Naive thymus-derived CD4-positive, alpha-beta T cell (primary cell): ENCODE data around the gene SLC2A13. TPM values are rescaled to one million over a fixed set of nuclear protein-coding genes. Genes with fewer than 3 reads are reported as not detected.

ENCODE experiments used
- ATAC-seq: fragments of 150-1000 bp; cut with Tn5 transposase; 2 replicates; pipeline ENCODE4 v1.10.0; 2021; ENCODE audit warnings: mild to moderate bottlenecking, moderate library complexity
- CTCF ChIA-PET: fragments of 350-600 bp; sonication (Branson Sonifier 250); formaldehyde crosslinking; loops from one replicate; lab custom pipeline; 2021; ENCODE audit warnings: antibody characterized with exemption; lab: Charles Lee
- POLR2A ChIA-PET: fragments of 350-600 bp; sonication (Branson Sonifier 250); formaldehyde crosslinking; loops from one replicate; lab custom pipeline; 2021; ENCODE audit warnings: antibody characterized with exemption, inconsistent platforms; lab: Charles Lee
- DNase-seq, 9 donors: peaks; one replicate each; pipeline versions ENCODE4 v3.0.0 to v3.0.0-alpha.2; 2020 to 2022; ENCODE audit warnings: mixed read lengths in 1 of 9
- H3K27ac ChIP-seq: one replicate; pipeline ENCODE4 v1.7.0; 2013; ENCODE audit warnings: mild to moderate bottlenecking, low read depth, low read length, moderate library complexity
- H3K27me3 ChIP-seq, 2 donors: one replicate each; pipeline ENCODE4 v1.7.0; 2013; ENCODE audit warnings: low read length in 2 of 2, mild to moderate bottlenecking in 2 of 2, moderate library complexity in 2 of 2; ENCODE audit not compliant: control insufficient read depth in 2 of 2, insufficient read depth in 2 of 2
- H3K36me3 ChIP-seq, 3 experiments: 1 replicate in 2 of 3; 2 replicates in 1 of 3; pipeline ENCODE4 v1.7.0; 2013; ENCODE audit warnings: low read length in 3 of 3, mild to moderate bottlenecking in 3 of 3, moderate library complexity in 1 of 3; ENCODE audit not compliant: insufficient read depth in 3 of 3, control insufficient read depth in 2 of 3
- H3K4me1 ChIP-seq, 2 donors: one replicate each; pipeline ENCODE4 v1.7.0; 2013; ENCODE audit warnings: low read length in 2 of 2, mild to moderate bottlenecking in 2 of 2, moderate library complexity in 1 of 2; ENCODE audit not compliant: control insufficient read depth in 2 of 2, insufficient read depth in 2 of 2
- H3K4me3 ChIP-seq: 2 replicates; pipeline ENCODE4 v1.7.0; 2013; ENCODE audit warnings: mild to moderate bottlenecking, low read length
- H3K9me3 ChIP-seq, 3 experiments: 1 replicate in 2 of 3; 2 replicates in 1 of 3; pipeline ENCODE4 v1.7.0; 2013; ENCODE audit warnings: low read length in 3 of 3; ENCODE audit not compliant: control insufficient read depth in 2 of 3
- H3K27ac Mint-ChIP-seq, 9 donors: one replicate each; pipeline ENCODE4 v1.8.0; 2020 to 2022; ENCODE audit warnings: mixed read lengths in 9 of 9, mild to moderate bottlenecking in 8 of 9, moderate library complexity in 5 of 9, inconsistent platforms in 2 of 9
- H3K27me3 Mint-ChIP-seq, 5 donors: one replicate each; pipeline ENCODE4 v1.8.0; 2021 to 2022; ENCODE audit warnings: mixed read lengths in 5 of 5, mild to moderate bottlenecking in 1 of 5
- H3K36me3 Mint-ChIP-seq, 5 donors: one replicate each; pipeline ENCODE4 v1.8.0; 2020 to 2022; ENCODE audit warnings: mixed read lengths in 5 of 5, mild to moderate bottlenecking in 3 of 5, inconsistent platforms in 1 of 5
- H3K4me1 Mint-ChIP-seq, 7 donors: one replicate each; pipeline ENCODE4 v1.8.0; 2020 to 2022; ENCODE audit warnings: mixed read lengths in 7 of 7, mild to moderate bottlenecking in 3 of 7, inconsistent platforms in 1 of 7
- H3K4me3 Mint-ChIP-seq, 10 donors: one replicate each; pipeline ENCODE4 v1.8.0; 2020 to 2022; ENCODE audit warnings: mild to moderate bottlenecking in 10 of 10, mixed read lengths in 10 of 10, moderate library complexity in 6 of 10, inconsistent platforms in 2 of 10
- H3K9me3 Mint-ChIP-seq, 11 donors: one replicate each; pipeline ENCODE4 v1.8.0; 2020 to 2022; ENCODE audit warnings: mixed read lengths in 11 of 11, mild to moderate bottlenecking in 4 of 11, inconsistent platforms in 1 of 11, moderate library complexity in 1 of 11
- intact Hi-C, 2 donors: fragments of 100-400 bp; cut with micrococcal nuclease; formaldehyde crosslinking; loops; one replicate each; pipeline ENCODE4 v1.15.1; 2023
- polyA plus RNA-seq, 2 donors: library from polyadenylated mRNA; unstranded; fragments of 300-500 nt; fragmentation: Illumina TruSeq; gene quantifications; one replicate each; pipeline ENCODE4 v1.2.3, GENCODE V29; 2021
- total RNA-seq, 6 experiments: library from RNA in 5 of 6; stranded (reverse) in 5 of 6; gene quantifications; 1 replicate in 5 of 6; 2 replicates in 1 of 6; pipeline ENCODE4 v1.2.3 and lab custom pipeline; 2021 to 2026

The SLC2A13 gene
- total and polyA plus RNA-seq, 7 experiments from 2014 or later, result 1.2 to 5.8 (median 4.4) TPM

GRCh38 chr12:40103043-40103442 is 2.8 kb downstream of the SLC2A13 start:
- no peaks in the 10 kb centered on the region for H3K9me3 ChIP-seq
- no peaks in the 10 kb centered on the region for H3K27me3 ChIP-seq
- H3K36me3 ChIP-seq, result no peaks in the 10 kb centered on the region
- DNase-seq (no peak), ATAC-seq (no peak)
- ChIA-PET POLR2A (no interaction called here), CTCF (interaction anchor here (0.8 to 1.6 kb wide), 2 partner anchors 12 to 92 kb away, joined by 3 to 6 read pairs; no protein-coding TSS in a partner anchor)
- peaks cover 23 to 44% (median 31%) of the 10 kb centered on the region in 7 donors for H3K4me1 Mint-ChIP-seq
- H3K4me1 ChIP-seq, result peaks cover 10 to 16% of the 10 kb centered on the region in 2 donors
- H3K27ac Mint-ChIP-seq, result peak overlapping the region in 1 of 9 donors; percentile 4
- H3K36me3 Mint-ChIP-seq, result peaks cover 0 to 2% (median 0%) of the 10 kb centered on the region in 5 donors
- H3K9me3 Mint-ChIP-seq, result peaks cover 0 to 1% (median 0%) of the 10 kb centered on the region in 11 donors
- peak overlapping the region in 2 of 10 donors; percentile 1 to 21 for H3K4me3 Mint-ChIP-seq
- peaks cover 0 to 25% (median 2%) of the 10 kb centered on the region in 5 donors for H3K27me3 Mint-ChIP-seq
- intact Hi-C loops, result loop anchor here (10.0 kb wide), 2 partner anchors 1788 to 1992 kb away; partner anchors contain the start of gene ALG10B (in 1 of the 2)
- no peak overlapping the region for H3K27ac ChIP-seq
- no peak overlapping the region for H3K4me3 ChIP-seq

- H3K9me3 ChIP-seq, result no peaks in the 10 kb centered on the region
- DNase-seq (no peak), ATAC-seq (no peak)
- no peaks in the 10 kb centered on the region for H3K27me3 ChIP-seq
- H3K9me3 Mint-ChIP-seq, result peaks cover 0 to 1% (median 0%) of the 10 kb centered on the region in 11 donors
- POLR2A ChIA-PET, result no interaction called here
- H3K36me3 ChIP-seq, result no peaks in the 10 kb centered on the region
- H3K27me3 Mint-ChIP-seq, result peaks cover 0 to 25% (median 2%) of the 10 kb centered on the region in 5 donors
- peaks cover 10 to 16% of the 10 kb centered on the region in 2 donors for H3K4me1 ChIP-seq
- H3K27ac ChIP-seq, result no peak overlapping the region
- no peak overlapping the region for H3K27ac Mint-ChIP-seq
- peaks cover 0 to 4% (median 0%) of the 10 kb centered on the region in 5 donors for H3K36me3 Mint-ChIP-seq
- H3K4me3 ChIP-seq, result no peak overlapping the region
- H3K4me1 Mint-ChIP-seq, result peaks cover 19 to 34% (median 23%) of the 10 kb centered on the region in 7 donors
- intact Hi-C loops, result loop anchor here (10.0 kb wide), 2 partner anchors 1787 to 1993 kb away; partner anchors contain the start of gene ALG10B (in 1 of the 2)
- CTCF ChIA-PET, result interaction anchor here (0.6 kb wide), 1 partner anchor 28 kb away, joined by 4 read pairs; no protein-coding TSS in a partner anchor
- H3K4me3 Mint-ChIP-seq, result no peak overlapping the region
Observed at GRCh38 chr12:40101747-40102146, 4.1 kb downstream of the SLC2A13 start.

GRCh38 chr12:40099423-40099853 is 6.4 kb downstream of the SLC2A13 start:
- intact Hi-C loops, result no loop called here
- CTCF ChIA-PET, result no interaction called here
- peaks cover 0 to 4% (median 0%) of the 10 kb centered on the region in 5 donors for H3K36me3 Mint-ChIP-seq

GRCh38 chr12:40098406-40099145 is 7.3 kb downstream of the SLC2A13 start:
- H3K4me1 Mint-ChIP-seq, result peaks cover 4 to 16% (median 6%) of the 10 kb centered on the region in 7 donors
- Histone ChIP-seq H3K27ac (no peak overlapping the region), H3K4me1 (no peaks in the 10 kb centered on the region), H3K4me3 (no peak overlapping the region), H3K27me3 (no peaks in the 10 kb centered on the region), H3K36me3 (no peaks in the 10 kb centered on the region), H3K9me3 (no peaks in the 10 kb centered on the region)
- H3K4me3 Mint-ChIP-seq, result no peak overlapping the region
- ATAC-seq (no peak), DNase-seq (no peak)
- H3K36me3 Mint-ChIP-seq, result peaks cover 0 to 4% (median 0%) of the 10 kb centered on the region in 5 donors
- H3K9me3 Mint-ChIP-seq, result peaks cover 0 to under 1% (median 0%) of the 10 kb centered on the region in 11 donors
- intact Hi-C loops, result no loop called here
- H3K27ac Mint-ChIP-seq, result no peak overlapping the region
- POLR2A ChIA-PET, result no interaction called here
- H3K27me3 Mint-ChIP-seq, result peaks cover 0 to 13% (median under 1%) of the 10 kb centered on the region in 5 donors
- CTCF ChIA-PET, result no interaction called here

More at GRCh38 chr12:40099423-40099853, 6.4 kb downstream of the SLC2A13 start:
- H3K27me3 ChIP-seq, result no peaks in the 10 kb centered on the region
- Mint-ChIP-seq H3K27me3 (peaks cover 0 to 20% (median 2%) of the 10 kb centered on the region in 5 donors), H3K4me1 (peaks cover 12 to 24% (median 14%) of the 10 kb centered on the region in 7 donors), H3K4me3 (no peak overlapping the region), H3K27ac (no peak overlapping the region), H3K9me3 (peaks cover 0 to 1% (median 0%) of the 10 kb centered on the region in 11 donors)
- ATAC-seq (no peak), DNase-seq (no peak)
- H3K27ac ChIP-seq, result no peak overlapping the region
- peaks cover 4 to 7% of the 10 kb centered on the region in 2 donors for H3K4me1 ChIP-seq
- H3K4me3 ChIP-seq, result no peak overlapping the region
- POLR2A ChIA-PET, result no interaction called here
- H3K9me3 ChIP-seq, result no peaks in the 10 kb centered on the region
- no peaks in the 10 kb centered on the region for H3K36me3 ChIP-seq

GRCh38 chr12:40093512-40093911 is 12.4 kb downstream of the SLC2A13 start:
- Mint-ChIP-seq H3K36me3 (peaks cover 0 to 19% (median 4%) of the 10 kb centered on the region in 5 donors), H3K27ac (no peak overlapping the region), H3K4me3 (no peak overlapping the region), H3K27me3 (peaks cover 0 to 10% (median 4%) of the 10 kb centered on the region in 5 donors), H3K9me3 (peaks cover 0 to 4% (median 0%) of the 10 kb centered on the region in 11 donors), H3K4me1 (peaks cover 0 to 3% (median 0%) of the 10 kb centered on the region in 7 donors)
- intact Hi-C loops, result no loop called here
- no peaks in the 10 kb centered on the region for H3K36me3 ChIP-seq
- H3K4me1 ChIP-seq, result no peaks in the 10 kb centered on the region
- no peaks in the 10 kb centered on the region for H3K27me3 ChIP-seq
- H3K9me3 ChIP-seq, result no peaks in the 10 kb centered on the region
- ChIA-PET CTCF (no interaction called here), POLR2A (interaction anchor here (0.8 kb wide), 1 partner anchor 10 kb away, joined by 4 read pairs; no protein-coding TSS in a partner anchor)
- H3K4me3 ChIP-seq, result no peak overlapping the region
- H3K27ac ChIP-seq, result no peak overlapping the region
- no peak for DNase-seq
- no peak for ATAC-seq

GRCh38 chr12:40086471-40086870 is 19.4 kb downstream of the SLC2A13 start:
- no peak overlapping the region for H3K27ac Mint-ChIP-seq
- Histone ChIP-seq H3K9me3 (no peaks in the 10 kb centered on the region), H3K36me3 (no peaks in the 10 kb centered on the region), H3K4me3 (no peak overlapping the region), H3K27ac (no peak overlapping the region), H3K4me1 (no peaks in the 10 kb centered on the region), H3K27me3 (no peaks in the 10 kb centered on the region)
- peaks cover 0 to 2% (median 0%) of the 10 kb centered on the region in 7 donors for H3K4me1 Mint-ChIP-seq
- POLR2A ChIA-PET, result no interaction called here
- no peak overlapping the region for H3K4me3 Mint-ChIP-seq
- peaks cover 0 to 3% (median 0%) of the 10 kb centered on the region in 11 donors for H3K9me3 Mint-ChIP-seq
- ATAC-seq (no peak), DNase-seq (no peak)
- H3K27me3 Mint-ChIP-seq, result peaks cover 0 to 7% (median 0%) of the 10 kb centered on the region in 5 donors
- H3K36me3 Mint-ChIP-seq, result peaks cover 0 to 26% (median 7%) of the 10 kb centered on the region in 5 donors
- CTCF ChIA-PET, result no interaction called here
- intact Hi-C loops, result no loop called here
